WTC11 (cell line): Measurements from ENCODE around the gene AFF3. TPM values are rescaled to one million over a fixed set of nuclear protein-coding genes. Genes with fewer than 3 reads are reported as not detected.

ENCODE experiments used
- ATAC-seq: fragments of 200-7000 bp; cut with Tn5 transposase; 2 replicates; pipeline ENCODE4 v1.10.0; 2021; ENCODE audit warnings: mild to moderate bottlenecking, moderate library complexity
- CTCF ChIA-PET: fragments of 300-600 bp; sonication (Branson Sonifier 250); formaldehyde crosslinking; loops from one replicate; lab custom pipeline; 2021; ENCODE audit warnings: antibody characterized with exemption; lab: Charles Lee
- POLR2A ChIA-PET: fragments of 350-600 bp; sonication (Branson Sonifier 250); formaldehyde crosslinking; loops from one replicate; lab custom pipeline; 2021; ENCODE audit warnings: antibody characterized with exemption; lab: Charles Lee
- DNase-seq: peaks from one replicate; pipeline ENCODE4 v3.0.0; 2021; ENCODE audit warnings: low spot score
- H3K27ac Mint-ChIP-seq: 2 replicates; pipeline ENCODE4 v1.8.0; 2021; ENCODE audit warnings: mixed read lengths
- H3K27me3 Mint-ChIP-seq: 2 replicates; pipeline ENCODE4 v1.8.0; 2021; ENCODE audit warnings: low read depth, mild to moderate bottlenecking, moderate library complexity, mixed read lengths
- H3K36me3 Mint-ChIP-seq: 2 replicates; pipeline ENCODE4 v1.8.0; 2021; ENCODE audit warnings: mixed read lengths
- H3K4me1 Mint-ChIP-seq: 2 replicates; pipeline ENCODE4 v1.8.0; 2022; ENCODE audit warnings: mixed read lengths
- H3K4me3 Mint-ChIP-seq: 2 replicates; pipeline ENCODE4 v1.8.0; 2021; ENCODE audit warnings: mild to moderate bottlenecking, moderate library complexity, mixed read lengths
- H3K9me3 Mint-ChIP-seq: 2 replicates; pipeline ENCODE4 v1.8.0; 2021; ENCODE audit warnings: mixed read lengths
- AFF4 ChIP-seq: sonication (generic); formaldehyde crosslinking; IDR thresholded peaks from 2 replicates; pipeline ENCODE4 v1.8.1; 2023; ENCODE audit warnings: mild to moderate bottlenecking, missing genetic modification reagents, borderline replicate concordance
- AR ChIP-seq: fragments of 250-450 bp; sonication (Bioruptor Pico); IDR thresholded peaks from 2 replicates; pipeline ENCODE4 v1.9.0; 2021; ENCODE audit warnings: mild to moderate bottlenecking
- ARID4B ChIP-seq: sonication (generic); formaldehyde crosslinking; IDR thresholded peaks from 2 replicates; pipeline ENCODE4 v1.8.0; 2023; ENCODE audit warnings: missing genetic modification reagents, mild to moderate bottlenecking, borderline replicate concordance
- ATF1 ChIP-seq: sonication (generic); formaldehyde crosslinking; IDR thresholded peaks from 2 replicates; pipeline ENCODE4 v1.8.1; 2023; ENCODE audit warnings: mild to moderate bottlenecking, moderate library complexity, missing genetic modification reagents
- CTCF ChIP-seq: fragments of 200-600 bp; IDR thresholded peaks from 2 replicates; pipeline ENCODE4 v1.8.0; 2022; ENCODE audit warnings: antibody characterized with exemption
- JAZF1 ChIP-seq: fragments of 250-450 bp; sonication (Bioruptor Pico); IDR thresholded peaks from 2 replicates; pipeline ENCODE4 v1.9.0; 2021; ENCODE audit warnings: moderate library complexity, mild to moderate bottlenecking, inconsistent platforms
- MYBL2 ChIP-seq: sonication (generic); formaldehyde crosslinking; IDR thresholded peaks from 2 replicates; pipeline ENCODE4 v1.8.1; 2023; ENCODE audit warnings: mild to moderate bottlenecking, moderate library complexity, missing genetic modification reagents
- NR1H2 ChIP-seq: sonication (generic); formaldehyde crosslinking; IDR thresholded peaks from 2 replicates; pipeline ENCODE4 v1.9.0; 2021; ENCODE audit warnings: mild to moderate bottlenecking, moderate library complexity, missing genetic modification reagents
- SP1 ChIP-seq: sonication (generic); formaldehyde crosslinking; conservative IDR thresholded peaks from 2 replicates; pipeline ENCODE4 v1.8.1; 2022; ENCODE audit warnings: missing genetic modification reagents
- STAT6 ChIP-seq: sonication (generic); formaldehyde crosslinking; conservative IDR thresholded peaks from 2 replicates; pipeline ENCODE4 v1.8.1; 2023; ENCODE audit warnings: mild to moderate bottlenecking, low read depth, missing genetic modification reagents, moderate library complexity
- ZNF512 ChIP-seq: sonication (generic); formaldehyde crosslinking; IDR thresholded peaks from 2 replicates; pipeline ENCODE4 v1.8.1; 2022; ENCODE audit warnings: missing genetic modification reagents, borderline replicate concordance
- total RNA-seq: library from RNA; stranded (reverse); gene quantifications from 3 replicates; pipeline ENCODE4 v1.2.3, GENCODE V29; 2021

Gene AFF3
- total RNA-seq, 1 experiment from 2014 or later: 1.2 TPM

GRCh38 chr2:99899882-99900281, 242.5 kb downstream of the AFF3 start:
- no peak overlapping the region for H3K27ac Mint-ChIP-seq

GRCh38 chr2:99899058-99899855, 243.1 kb downstream of the AFF3 start:
- ChIA-PET CTCF (no interaction called here), POLR2A (no interaction called here)
- DNase-seq: no peak
- TF ChIP-seq STAT6: no peak
- TF ChIP-seq AR: no peak
- TF ChIP-seq AFF4: no peak
- TF ChIP-seq CTCF: no peak
- H3K27me3 Mint-ChIP-seq: no peaks in the 10 kb centered on the region; the same call in 1 of the 2 replicates
- H3K36me3 Mint-ChIP-seq: no peaks in the 10 kb centered on the region
- H3K4me3 Mint-ChIP-seq: no peak overlapping the region
- ATAC-seq: no peak
- peaks cover 3% of the 10 kb centered on the region; the same call in 1 of the 2 replicates for H3K4me1 Mint-ChIP-seq
- H3K9me3 Mint-ChIP-seq: no peaks in the 10 kb centered on the region
- H3K27ac Mint-ChIP-seq: no peak overlapping the region

More at GRCh38 chr2:99899882-99900281, 242.5 kb downstream of the AFF3 start:
- TF ChIP-seq MYBL2 (no peak), JAZF1 (no peak)
- Mint-ChIP-seq H3K4me3 (no peak overlapping the region), H3K36me3 (no peaks in the 10 kb centered on the region), H3K4me1 (peaks cover 3% of the 10 kb centered on the region; the same call in 1 of the 2 replicates), H3K9me3 (no peaks in the 10 kb centered on the region), H3K27me3 (no peaks in the 10 kb centered on the region; the same call in 1 of the 2 replicates)
- ChIA-PET CTCF (no interaction called here), POLR2A (no interaction called here)
- ATAC-seq: no peak
- DNase-seq: no peak

- Mint-ChIP-seq H3K27ac (no peak overlapping the region), H3K27me3 (no peaks in the 10 kb centered on the region; the same call in 1 of the 2 replicates), H3K9me3 (no peaks in the 10 kb centered on the region), H3K36me3 (no peaks in the 10 kb centered on the region), H3K4me3 (no peak overlapping the region), H3K4me1 (peaks cover 3% of the 10 kb centered on the region; the same call in 1 of the 2 replicates)
- no peak for ATAC-seq
- CTCF ChIA-PET: interaction anchor here (0.9 kb wide), 1 partner anchor 362 kb away, joined by 3 read pairs; no protein-coding TSS in a partner anchor
- DNase-seq: no peak
- POLR2A ChIA-PET: no interaction called here
- TF ChIP-seq ARID4B (CRISPR knock-in tag) (no peak), ATF1 (CRISPR knock-in tag) (no peak), SP1 (no peak), MYBL2 (no peak), NR1H2 (CRISPR knock-in tag) (no peak), ZNF512 (CRISPR knock-in tag) (no peak)
Measured at GRCh38 chr2:99898336-99899048, 243.9 kb downstream of the AFF3 start.
